ENCODE measurements around the gene PVRIG.
"Not testable (repeated sequence)": the region's sequence is repeated elsewhere in the genome, so short reads cannot be mapped to it uniquely, and the experiment has no call there.

PVRIG gene

DNA sequence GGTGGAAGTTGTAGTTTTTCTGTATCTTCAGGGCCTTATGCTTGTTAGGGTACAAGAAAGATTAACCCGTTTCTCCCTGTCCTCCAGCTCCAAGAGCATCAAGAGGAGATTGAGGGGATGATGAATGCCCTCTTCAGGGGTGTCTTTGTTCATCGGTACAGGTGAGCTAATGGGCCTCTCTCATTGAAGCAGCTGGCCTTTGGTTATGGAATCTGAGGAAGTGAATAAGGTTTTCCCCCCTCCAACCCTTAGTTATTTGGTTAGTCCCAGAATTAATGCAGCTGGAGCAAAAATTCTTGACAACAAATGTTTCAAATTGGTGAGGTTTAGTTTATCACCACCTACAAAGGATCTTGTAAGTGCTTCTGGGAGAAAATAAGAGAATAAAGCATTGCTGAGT lies 24.5 kb upstream of the PVRIG start:
- no peak for DNase-seq (ENCODE audit: low read depth in 3 of 3)

GRCh38 chr7:100195901-100196322 lies 23.8 kb upstream of the PVRIG start:
- DNase-seq (ENCODE audit: low read depth in 3 of 3): not testable (repeated sequence)

- DNase-seq (ENCODE audit: low read depth in 3 of 3): no peak
Measured at GRCh38 chr7:100198266-100198665, 21.5 kb upstream of the PVRIG start.

GRCh38 chr7:100200693-100201092 lies 19.1 kb upstream of the PVRIG start:
- DNase-seq (ENCODE audit: low read depth in 3 of 3): no peak

DNA sequence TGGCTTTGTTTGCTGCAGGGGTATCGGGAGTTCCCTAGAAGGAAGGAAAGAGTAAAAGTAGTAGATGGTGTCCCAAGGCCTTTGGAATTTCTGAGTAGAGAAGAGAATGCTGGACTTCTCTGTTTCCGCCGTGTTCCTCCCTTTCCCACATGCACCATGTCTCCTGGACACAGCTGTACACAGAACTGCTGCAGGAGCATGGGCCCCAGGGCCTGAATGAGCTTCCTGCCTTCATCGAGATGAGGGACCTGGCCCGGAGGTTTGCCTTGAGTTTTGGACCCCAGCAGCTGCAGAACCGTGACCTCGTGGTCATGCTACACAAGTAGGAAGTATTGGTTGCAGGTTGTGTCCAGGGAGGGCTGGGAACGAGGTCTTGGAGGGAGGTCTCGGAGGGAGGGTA lies 15.3 kb upstream of the PVRIG start:
- no peak for DNase-seq (ENCODE audit: low read depth in 3 of 3)

DNA sequence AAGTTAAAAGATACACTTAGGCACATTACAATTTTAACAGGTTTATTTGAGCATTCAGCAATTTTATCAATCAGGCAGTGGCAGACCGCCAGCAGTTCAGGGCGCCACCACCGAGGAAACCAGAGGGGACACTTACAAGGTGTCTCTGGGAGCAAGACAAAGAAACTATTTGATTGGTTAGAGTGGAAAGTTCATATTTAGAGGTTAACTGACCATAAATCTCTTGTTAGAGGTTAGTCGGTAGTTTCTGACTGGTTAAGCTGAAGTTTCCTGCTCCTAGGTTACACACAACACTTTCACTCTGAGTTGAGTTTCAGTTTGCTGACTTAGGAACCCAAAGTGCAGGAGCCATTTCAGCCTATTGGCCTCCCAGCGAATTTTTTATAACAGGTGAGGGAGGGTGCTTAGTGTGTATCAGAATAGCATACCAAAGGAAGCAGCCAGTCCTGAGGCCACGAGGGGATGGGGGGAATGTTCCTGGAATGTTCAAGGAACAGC lies 10.8 kb upstream of the PVRIG start:
- no peak for DNase-seq (ENCODE audit: low read depth in 3 of 3)

DNA sequence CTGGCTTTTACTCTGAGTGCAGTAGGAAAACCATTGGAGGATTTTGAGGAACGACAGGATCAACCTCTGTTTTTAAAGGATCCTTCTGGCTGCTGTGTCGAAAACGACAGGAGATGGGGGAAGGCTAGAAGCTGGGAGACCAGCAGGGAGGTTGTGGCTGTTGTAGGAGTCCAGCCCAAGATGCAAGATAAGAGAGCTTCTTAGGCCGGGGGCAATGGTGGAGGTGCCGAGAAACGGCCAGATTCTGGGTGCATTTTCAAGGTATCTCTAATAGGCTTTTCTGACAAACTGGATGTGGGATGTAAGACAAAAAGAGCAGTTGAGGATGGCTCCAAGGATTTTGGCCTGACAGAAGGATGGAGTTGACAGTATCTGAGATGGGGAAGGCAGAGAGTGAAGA lies 10.3 kb upstream of the PVRIG start:
- DNase-seq (ENCODE audit: low read depth in 3 of 3): no peak

- DNase-seq (ENCODE audit: low read depth in 3 of 3): no peak
Measured at GRCh38 chr7:100210805-100211204, 8.9 kb upstream of the PVRIG start.

DNA sequence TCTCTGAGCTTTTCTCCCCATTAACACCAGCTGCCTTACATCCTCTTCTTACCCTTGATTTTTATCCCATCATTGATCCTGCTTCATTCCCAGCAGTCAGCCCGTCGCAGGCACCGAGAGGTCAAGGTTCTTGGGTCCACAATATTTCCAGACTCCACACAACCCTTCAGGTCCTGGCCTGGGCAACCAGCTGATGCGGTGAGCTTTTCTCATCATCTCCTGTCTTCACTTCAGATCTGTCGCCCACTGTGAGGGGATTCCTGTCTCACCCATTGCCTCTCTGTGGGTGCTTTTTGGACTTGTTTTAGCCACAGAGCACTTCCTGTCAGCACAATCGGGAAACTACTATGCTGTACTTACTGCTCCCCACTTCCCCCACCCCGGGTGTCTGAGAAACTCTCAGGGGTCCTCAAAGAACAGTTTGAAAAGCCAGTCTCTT lies 8.4 kb upstream of the PVRIG start:
- no peak for DNase-seq (ENCODE audit: low read depth in 3 of 3)

- no peak for DNase-seq (ENCODE audit: low read depth in 3 of 3)
Measured at GRCh38 chr7:100212631-100213286, 7.0 kb upstream of the PVRIG start.

GRCh38 chr7:100213672-100214071 lies 6.1 kb upstream of the PVRIG start:
- DNase-seq (ENCODE audit: low read depth in 3 of 3): no peak

GRCh38 chr7:100214356-100214755 lies 5.4 kb upstream of the PVRIG start:
- not testable (repeated sequence) for DNase-seq (ENCODE audit: low read depth in 3 of 3)

- no peak for DNase-seq (ENCODE audit: low read depth in 3 of 3)
Measured at GRCh38 chr7:100215895-100216294, 3.9 kb upstream of the PVRIG start.

- peak; percentile 54 to 69 (median 61) for DNase-seq (ENCODE audit: low read depth in 3 of 3)
Measured at GRCh38 chr7:100217934-100218333, 1.8 kb upstream of the PVRIG start.

DNA sequence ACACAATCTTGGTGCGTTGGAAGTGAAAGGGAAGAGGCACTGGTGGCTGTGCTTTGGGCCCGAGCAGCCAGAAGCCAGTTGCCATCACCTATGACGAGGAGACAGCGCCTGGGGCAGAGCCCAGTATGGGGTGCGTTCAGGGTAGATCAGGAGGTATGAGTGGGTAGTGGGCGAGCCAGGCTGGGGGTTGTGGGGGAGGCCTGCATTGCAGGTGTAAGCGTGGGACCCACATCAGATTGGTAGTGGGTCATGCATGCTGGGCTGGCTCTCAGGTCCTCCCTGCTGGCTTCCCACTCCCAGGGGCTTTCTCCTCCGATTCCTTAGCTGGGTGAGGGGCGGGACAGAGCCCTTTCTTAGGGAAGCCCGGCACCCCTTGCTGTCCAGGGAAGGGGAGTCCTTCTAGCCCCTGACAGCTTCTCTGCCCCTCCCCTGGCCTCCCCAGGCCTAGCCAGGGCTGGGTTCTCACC lies 445 bp upstream of the PVRIG start:
- peak; percentile 25 to 28 (median 26) for DNase-seq (ENCODE audit: low read depth in 3 of 3)

DNA sequence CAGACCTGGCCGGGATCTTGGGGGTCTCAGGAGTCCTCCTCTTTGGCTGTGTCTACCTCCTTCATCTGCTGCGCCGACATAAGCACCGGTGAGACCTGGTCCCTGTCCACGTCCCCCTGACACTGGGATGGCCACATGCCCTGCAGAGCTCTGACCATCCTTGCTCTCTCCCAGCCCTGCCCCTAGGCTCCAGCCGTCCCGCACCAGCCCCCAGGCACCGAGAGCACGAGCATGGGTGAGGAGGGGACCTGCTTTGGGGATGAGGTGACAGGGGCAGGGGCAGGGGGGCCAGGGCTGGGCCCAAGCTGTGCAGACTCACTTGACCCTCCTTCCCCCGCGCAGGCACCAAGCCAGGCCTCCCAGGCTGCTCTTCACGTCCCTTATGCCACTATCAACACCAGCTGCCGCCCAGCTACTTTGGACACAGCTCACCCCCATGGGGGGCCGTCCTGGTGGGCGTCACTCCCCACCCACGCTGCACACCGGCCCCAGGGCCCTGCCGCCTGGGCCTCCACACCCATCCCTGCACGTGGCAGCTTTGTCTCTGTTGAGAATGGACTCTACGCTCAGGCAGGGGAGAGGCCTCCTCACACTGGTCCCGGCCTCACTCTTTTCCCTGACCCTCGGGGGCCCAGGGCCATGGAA lies 959 bp downstream of the PVRIG start:
- DNase-seq (ENCODE audit: low read depth in 3 of 3): peak in 1 of 3 experiments; percentile 58

- peak in 2 of 3 experiments; percentile 66 to 71 for DNase-seq (ENCODE audit: low read depth in 3 of 3)
Measured at GRCh38 chr7:100221231-100221718, 1.5 kb downstream of the PVRIG start.

DNA sequence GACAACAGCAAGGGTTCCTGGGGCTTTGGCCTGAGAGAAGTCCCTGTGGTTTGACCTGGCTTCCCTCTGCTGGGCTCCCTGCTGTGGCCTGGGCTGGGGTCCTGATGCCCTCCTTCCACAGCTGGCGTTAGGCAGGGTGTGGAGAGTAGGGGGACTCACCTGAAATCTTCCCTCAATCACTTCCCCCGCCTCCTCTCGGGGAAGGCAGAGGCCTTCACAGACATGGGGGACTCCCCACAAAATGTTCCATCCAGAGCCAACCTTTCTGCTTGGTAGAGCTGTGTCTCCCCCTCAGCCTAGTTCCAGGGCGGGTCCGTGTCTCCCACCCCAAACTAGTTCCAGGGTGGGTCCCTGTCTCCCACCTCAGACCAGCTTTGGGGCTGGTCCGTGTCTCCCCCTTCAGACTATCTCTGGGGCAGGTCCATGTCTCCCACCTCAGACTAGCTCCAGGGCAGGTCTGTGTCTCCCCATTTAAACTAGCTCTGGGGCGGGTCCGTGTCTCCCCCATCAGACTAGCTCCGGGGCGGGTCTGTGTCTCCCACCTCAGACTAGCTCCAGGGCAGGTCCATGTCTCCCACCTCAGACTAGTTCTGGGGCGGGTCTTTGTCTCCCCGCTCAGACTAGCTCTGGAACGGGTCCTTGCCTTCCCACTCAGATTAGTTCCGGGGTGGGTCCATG lies 2.2 kb downstream of the PVRIG start:
- DNase-seq (ENCODE audit: low read depth in 3 of 3): peak in 1 of 3 experiments; percentile 17

- DNase-seq (ENCODE audit: low read depth in 3 of 3): no peak
Measured at GRCh38 chr7:100222445-100223132, 2.8 kb downstream of the PVRIG start.

DNA sequence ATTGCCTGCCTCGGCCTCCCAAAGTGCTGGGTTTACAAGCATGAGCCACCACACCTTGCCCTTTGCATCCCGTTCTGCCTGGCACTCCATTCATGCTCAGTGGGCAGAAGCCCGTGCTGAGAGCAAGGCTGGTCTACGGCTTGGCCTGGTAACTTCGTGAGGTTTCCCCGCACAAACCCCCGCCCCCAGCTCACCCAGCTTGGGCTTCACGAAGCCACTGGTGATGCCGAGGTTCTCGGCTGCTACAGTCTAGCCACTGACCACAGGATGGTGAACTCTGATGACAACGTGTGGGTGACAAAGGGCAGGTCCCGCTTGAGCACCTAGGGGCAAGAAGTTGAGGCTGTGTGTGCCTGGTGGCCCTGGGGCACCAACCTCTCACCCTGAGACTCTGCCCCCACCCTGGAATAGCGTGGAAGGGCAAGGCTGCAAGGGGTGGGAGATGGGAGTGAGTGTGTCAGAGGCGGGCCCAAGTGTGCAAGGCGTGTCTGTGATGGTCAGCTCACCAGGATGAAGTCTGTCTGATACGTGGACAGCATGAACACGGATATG lies 3.7 kb downstream of the PVRIG start:
- not testable (repeated sequence) for DNase-seq (ENCODE audit: low read depth in 3 of 3)

DNA sequence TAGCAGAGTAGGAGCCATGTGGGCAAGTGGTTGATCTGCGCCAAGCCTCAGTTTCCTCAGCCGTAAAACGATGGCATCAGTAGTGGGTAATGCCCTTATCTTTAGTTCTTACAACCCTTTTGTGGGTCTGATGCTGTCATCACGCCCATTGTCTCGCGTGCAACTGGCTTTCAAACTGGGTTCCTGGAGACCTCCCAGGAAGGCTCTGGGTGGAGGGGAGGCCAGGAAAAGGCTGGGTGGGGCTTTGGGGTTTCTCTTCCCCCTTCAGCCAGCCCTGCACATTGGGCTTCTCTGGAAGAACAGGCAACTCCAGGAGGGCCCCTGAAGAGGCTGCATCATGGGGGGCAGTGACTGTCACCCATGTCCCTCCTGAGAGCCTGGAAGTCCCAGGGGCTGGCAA lies 5.1 kb downstream of the PVRIG start:
- not testable (repeated sequence) for DNase-seq (ENCODE audit: low read depth in 3 of 3)

Measured in stimulated activated CD4-positive, alpha-beta T cell treated with anti-CD3 and anti-CD28 coated beads, TNF-alpha, amount 100 ng/mL, for 4 hours (primary cell).